CD14-positive monocyte (primary cell): Measurements from ENCODE around the gene LCP1. TPM values are rescaled to one million over a fixed set of nuclear protein-coding genes. Genes with fewer than 3 reads are reported as not detected.

Experiments used
- DNase-seq, 3 donors: peaks; one replicate each; pipeline ENCODE4 v3.0.0-alpha.2; 2011 to 2022
- H2AFZ ChIP-seq: 2 replicates; pipeline ENCODE4 v1.6.0; 2012; ENCODE audit warnings: mild to moderate bottlenecking, low read depth, low read length, inconsistent platforms; ENCODE audit not compliant: insufficient read depth, poor library complexity, severe bottlenecking
- H3K27ac ChIP-seq, 2 donors: 1 replicate in 1 of 2; 2 replicates in 1 of 2; pipeline ENCODE4 v1.5.1; 2012 to 2013; ENCODE audit warnings: low read length in 2 of 2, control low read depth in 1 of 2, inconsistent platforms in 1 of 2, low read depth in 1 of 2, mild to moderate bottlenecking in 1 of 2
- H3K27me3 ChIP-seq, 2 donors: one replicate each; pipeline versions ENCODE4 v1.6.0 to v1.6.1; 2011 to 2013; ENCODE audit warnings: low read length in 2 of 2; ENCODE audit not compliant: control insufficient read depth in 2 of 2, insufficient read depth in 2 of 2
- H3K36me3 ChIP-seq, 2 donors: replicated peaks in 1 of 2; 1 replicate in 1 of 2; 2 replicates in 1 of 2; pipeline versions ENCODE4 v1.5.1 to v1.6.1; 2012 to 2013; ENCODE audit warnings: low read length in 2 of 2, control low read depth in 1 of 2, inconsistent platforms in 1 of 2, mild to moderate bottlenecking in 1 of 2; ENCODE audit not compliant: insufficient read depth in 2 of 2, control insufficient read depth in 1 of 2
- H3K4me1 ChIP-seq, 2 donors: 1 replicate in 1 of 2; 2 replicates in 1 of 2; pipeline versions ENCODE4 v1.5.1 to v1.6.1; 2012 to 2013; ENCODE audit warnings: low read length in 2 of 2, control low read depth in 1 of 2, inconsistent platforms in 1 of 2, mild to moderate bottlenecking in 1 of 2, moderate library complexity in 1 of 2; ENCODE audit not compliant: insufficient read depth in 2 of 2, control insufficient read depth in 1 of 2
- H3K4me2 ChIP-seq: replicated peaks from 2 replicates; pipeline ENCODE3; 2012; ENCODE audit warnings: low read length, moderate library complexity, mild to moderate bottlenecking; ENCODE audit not compliant: poor library complexity, severe bottlenecking; ENCODE audit errors: extremely low read depth
- H3K4me3 ChIP-seq, 3 experiments: fragments of 200-600 bp in 1 of 3; sonication (generic) in 1 of 3; replicated peaks in 1 of 3; 1 replicate in 2 of 3; 2 replicates in 1 of 3; pipeline ENCODE4 v1.5.1; 2011 to 2013; ENCODE audit warnings: low read length in 3 of 3, mild to moderate bottlenecking in 3 of 3, control low read depth in 2 of 3, low read depth in 2 of 3, inconsistent platforms in 1 of 3, moderate library complexity in 1 of 3
- H3K79me2 ChIP-seq: 2 replicates; pipeline ENCODE4 v1.6.0; 2012; ENCODE audit warnings: mild to moderate bottlenecking, control low read depth, inconsistent platforms, low read length, moderate library complexity; ENCODE audit not compliant: insufficient read depth
- H3K9ac ChIP-seq: 2 replicates; pipeline ENCODE4 v1.6.0; 2017; ENCODE audit warnings: low read length, mild to moderate bottlenecking; ENCODE audit not compliant: insufficient read depth, poor library complexity, severe bottlenecking
- H3K9me3 ChIP-seq, 2 donors: replicated peaks in 1 of 2; 1 replicate in 1 of 2; 2 replicates in 1 of 2; pipeline versions ENCODE4 v1.5.1 to v1.6.1; 2012 to 2013; ENCODE audit warnings: low read length in 2 of 2, control low read depth in 1 of 2; ENCODE audit not compliant: control insufficient read depth in 1 of 2, insufficient read depth in 1 of 2
- H4K20me1 ChIP-seq: 2 replicates; pipeline ENCODE4 v1.6.0; 2012; ENCODE audit warnings: mild to moderate bottlenecking, low read length, control low read depth, moderate library complexity; ENCODE audit not compliant: insufficient read depth
- H3K27ac Mint-ChIP-seq, 7 donors: one replicate each; pipeline ENCODE4 v1.8.0; 2020; ENCODE audit warnings: mild to moderate bottlenecking in 7 of 7, mixed read lengths in 7 of 7, moderate library complexity in 6 of 7, inconsistent platforms in 2 of 7
- H3K27me3 Mint-ChIP-seq, 3 donors: one replicate each; pipeline ENCODE4 v1.8.0; 2021 to 2022; ENCODE audit warnings: low read depth in 3 of 3, mild to moderate bottlenecking in 3 of 3, mixed read lengths in 3 of 3, moderate library complexity in 3 of 3, inconsistent platforms in 1 of 3
- H3K36me3 Mint-ChIP-seq, 2 donors: one replicate each; pipeline ENCODE4 v1.8.0; 2020; ENCODE audit warnings: mixed read lengths in 2 of 2, inconsistent platforms in 1 of 2, mild to moderate bottlenecking in 1 of 2
- H3K4me1 Mint-ChIP-seq: one replicate; pipeline ENCODE4 v1.8.0; 2020; ENCODE audit warnings: mild to moderate bottlenecking, mixed read lengths
- H3K4me3 Mint-ChIP-seq, 2 donors: one replicate each; pipeline ENCODE4 v1.8.0; 2020; ENCODE audit warnings: mild to moderate bottlenecking in 2 of 2, mixed read lengths in 2 of 2, moderate library complexity in 1 of 2
- H3K9me3 Mint-ChIP-seq, 7 donors: one replicate each; pipeline ENCODE4 v1.8.0; 2020 to 2022; ENCODE audit warnings: mixed read lengths in 7 of 7, mild to moderate bottlenecking in 6 of 7, moderate library complexity in 6 of 7, inconsistent platforms in 2 of 7
- WGBS: methylation state at CpG from one replicate; pipeline ENCODE4 v1.1.5; 2013; ENCODE audit warnings: missing lambda C conversion rate; ENCODE audit not compliant: insufficient coverage; 5-methylcytosine and 5-hydroxymethylcytosine counted together
- intact Hi-C, 2 donors: fragments of 100-400 bp; cut with micrococcal nuclease; formaldehyde crosslinking; loops; one replicate each; pipeline versions ENCODE4 v1.15.0 to v1.15.1; 2023
- polyA plus RNA-seq, 3 donors: library from polyadenylated mRNA; depleted of rRNA in 1 of 3; unstranded in 2 of 3; stranded (reverse) in 1 of 3; fragments of 300-500 nt in 2 of 3; fragments of >200 nt in 1 of 3; fragmentation: Illumina TruSeq in 2 of 3; gene quantifications; 1 replicate in 2 of 3; 2 replicates in 1 of 3; pipeline ENCODE4 v1.2.3, GENCODE V29; 2012 to 2021
- TF ChIP-seq, protein P1 (sequence below): fragments of 200-600 bp; IDR thresholded peaks from one replicate; pipeline ENCODE4 v1.8.0; 2022; ENCODE audit warnings: antibody characterized with exemption, mild to moderate bottlenecking

LCP1 gene
- polyA plus RNA-seq, 3 donors = 653 to 2,003 (median 1,636) TPM

DNA sequence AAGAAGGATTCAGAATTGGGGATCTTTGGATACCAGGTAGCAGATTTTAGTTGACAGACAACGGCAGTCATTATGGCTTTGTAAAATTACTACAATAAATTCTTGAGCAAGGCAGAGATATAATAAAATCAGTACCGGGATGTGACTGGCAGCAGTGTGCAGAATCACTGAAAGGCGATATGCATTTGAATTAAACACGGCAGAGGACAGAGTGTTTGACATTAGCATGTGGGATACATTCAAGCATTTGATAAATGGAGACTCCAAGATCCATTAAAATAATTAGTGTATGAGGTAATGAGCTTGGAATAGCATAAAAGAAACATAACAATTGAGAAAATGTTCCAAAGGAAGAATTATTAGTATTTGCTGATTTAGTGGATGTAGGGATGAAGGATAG is 36.8 kb downstream of the LCP1 start:
- Histone ChIP-seq H3K4me3 (no peak overlapping the region), H3K4me1 (no peaks in the 10 kb centered on the region), H3K9me3 (no peaks in the 10 kb centered on the region), H3K27ac (no peak overlapping the region), H4K20me1 (peaks cover 100% of the 10 kb centered on the region), H3K9ac (no peak overlapping the region), H3K36me3 (peaks cover 97 to 100% of the 10 kb centered on the region in 2 donors), H2AFZ (no peak overlapping the region), H3K4me2 (no peak overlapping the region), H3K27me3 (no peaks in the 10 kb centered on the region), H3K79me2 (peaks cover 89% of the 10 kb centered on the region)
- intact Hi-C loops = no loop called here
- Mint-ChIP-seq H3K27ac (peak overlapping the region in 1 of 7 donors; percentile 0), H3K27me3 (no peaks in the 10 kb centered on the region), H3K36me3 (peaks cover 87 to 94% of the 10 kb centered on the region in 2 donors), H3K4me3 (no peak overlapping the region), H3K4me1 (no peaks in the 10 kb centered on the region), H3K9me3 (no peaks in the 10 kb centered on the region)
- DNase-seq = no peak
- TF ChIP-seq, protein P1, sequence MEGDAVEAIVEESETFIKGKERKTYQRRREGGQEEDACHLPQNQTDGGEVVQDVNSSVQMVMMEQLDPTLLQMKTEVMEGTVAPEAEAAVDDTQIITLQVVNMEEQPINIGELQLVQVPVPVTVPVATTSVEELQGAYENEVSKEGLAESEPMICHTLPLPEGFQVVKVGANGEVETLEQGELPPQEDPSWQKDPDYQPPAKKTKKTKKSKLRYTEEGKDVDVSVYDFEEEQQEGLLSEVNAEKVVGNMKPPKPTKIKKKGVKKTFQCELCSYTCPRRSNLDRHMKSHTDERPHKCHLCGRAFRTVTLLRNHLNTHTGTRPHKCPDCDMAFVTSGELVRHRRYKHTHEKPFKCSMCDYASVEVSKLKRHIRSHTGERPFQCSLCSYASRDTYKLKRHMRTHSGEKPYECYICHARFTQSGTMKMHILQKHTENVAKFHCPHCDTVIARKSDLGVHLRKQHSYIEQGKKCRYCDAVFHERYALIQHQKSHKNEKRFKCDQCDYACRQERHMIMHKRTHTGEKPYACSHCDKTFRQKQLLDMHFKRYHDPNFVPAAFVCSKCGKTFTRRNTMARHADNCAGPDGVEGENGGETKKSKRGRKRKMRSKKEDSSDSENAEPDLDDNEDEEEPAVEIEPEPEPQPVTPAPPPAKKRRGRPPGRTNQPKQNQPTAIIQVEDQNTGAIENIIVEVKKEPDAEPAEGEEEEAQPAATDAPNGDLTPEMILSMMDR = no peak
- 98% methylated on average over 4 of the region's 4 CpGs for WGBS

DNA sequence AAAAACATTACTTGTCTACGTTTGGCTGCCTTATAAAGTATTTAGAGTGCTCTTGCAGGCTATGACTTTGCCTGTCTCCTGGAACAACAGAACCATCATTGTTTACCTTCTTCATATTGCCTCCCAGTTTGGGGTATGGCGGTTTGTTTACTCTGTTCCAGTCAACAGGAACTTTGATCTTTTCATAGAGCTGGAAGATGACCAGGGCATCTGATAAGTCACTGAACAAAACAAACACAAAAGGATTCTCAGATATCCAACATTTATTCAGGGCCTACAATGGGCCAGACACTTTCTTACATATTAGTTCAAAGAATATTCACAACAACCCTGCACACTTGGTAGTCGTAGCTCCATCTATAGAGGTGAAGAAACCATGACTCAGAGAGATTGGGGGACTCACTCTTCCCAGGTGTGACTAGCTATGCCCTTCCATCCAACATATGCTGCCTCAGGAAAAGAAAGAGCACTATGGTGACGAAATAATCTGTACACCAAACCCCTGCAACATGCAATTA is 38.7 kb downstream of the LCP1 start:
- Histone ChIP-seq H2AFZ (no peak overlapping the region), H4K20me1 (peaks cover 100% of the 10 kb centered on the region), H3K9ac (no peak overlapping the region), H3K27me3 (no peaks in the 10 kb centered on the region), H3K4me3 (no peak overlapping the region), H3K27ac (peak overlapping the region in 1 of 2 donors; percentile 20), H3K4me1 (no peaks in the 10 kb centered on the region), H3K79me2 (peaks cover 89% of the 10 kb centered on the region), H3K36me3 (peaks cover 97 to 100% of the 10 kb centered on the region in 2 donors), H3K4me2 (no peak overlapping the region), H3K9me3 (no peaks in the 10 kb centered on the region)
- TF ChIP-seq, protein P1 = no peak
- Mint-ChIP-seq H3K27me3 (no peaks in the 10 kb centered on the region), H3K4me1 (no peaks in the 10 kb centered on the region), H3K4me3 (no peak overlapping the region), H3K27ac (peak overlapping the region in 5 of 7 donors; percentile 6 to 48 (median 22)), H3K36me3 (peaks cover 86 to 95% of the 10 kb centered on the region in 2 donors), H3K9me3 (no peaks in the 10 kb centered on the region)
- no peak for DNase-seq
- no CpG with 5 or more reads among the region's 4 CpGs for WGBS
- intact Hi-C loops = no loop called here
